Panc1 (cell line): ENCODE measurements around the gene PIK3R6. TPM values are rescaled to one million over a fixed set of nuclear protein-coding genes. Genes with fewer than 3 reads are reported as not detected.

ENCODE experiments used
- ATAC-seq: fragments of 200-7000 bp; cut with Tn5 transposase; 2 replicates; pipeline ENCODE4 v1.9.1; 2020; ENCODE audit warnings: mild to moderate bottlenecking, moderate library complexity
- BruUV-seq: library from RNA; stranded (reverse); fragments of 400-500 nt; replicated peaks from 2 replicates; lab custom pipeline; 2021; lab: Mats Ljungman, UMichigan
- CTCF ChIA-PET: fragments of 300-600 bp; sonication (Branson Sonifier 250); formaldehyde crosslinking; loops from one replicate; lab custom pipeline; 2022; ENCODE audit warnings: antibody characterized with exemption; lab: Charles Lee
- POLR2A ChIA-PET: fragments of 300-600 bp; sonication (Branson Sonifier 250); formaldehyde crosslinking; loops from one replicate; lab custom pipeline; 2022; ENCODE audit warnings: antibody characterized with exemption; lab: Charles Lee
- DNase-seq: peaks from one replicate; pipeline ENCODE4 v3.0.0-alpha.2; 2010; ENCODE audit warnings: low read depth, low spot score
- H3K27ac ChIP-seq: 2 replicates; pipeline ENCODE4 v1.5.1; 2011; ENCODE audit warnings: mild to moderate bottlenecking, low read length, inconsistent platforms
- H3K27me3 ChIP-seq: fragments of 200-500 bp; sonication (Bioruptor generic); 2 replicates; pipeline ENCODE4 v1.6.0; 2014; ENCODE audit warnings: low read length, inconsistent platforms; ENCODE audit not compliant: control insufficient read depth, insufficient read depth
- H3K36me3 ChIP-seq: fragments of 200-500 bp; sonication (Bioruptor generic); 2 replicates; pipeline ENCODE4 v1.5.1; 2014; ENCODE audit warnings: inconsistent platforms, mild to moderate bottlenecking, low read length, moderate library complexity; ENCODE audit not compliant: control insufficient read depth, insufficient read depth
- H3K4me1 ChIP-seq: 2 replicates; pipeline ENCODE4 v1.5.1; 2011; ENCODE audit warnings: inconsistent platforms, mild to moderate bottlenecking, low read length, moderate library complexity; ENCODE audit not compliant: control insufficient read depth, insufficient read depth
- H3K4me3 ChIP-seq, 2 experiments: 2 replicates each; pipeline ENCODE4 v1.5.1; 2011 to 2012; ENCODE audit warnings: low read depth in 2 of 2, low read length in 2 of 2, mild to moderate bottlenecking in 2 of 2, inconsistent platforms in 1 of 2, moderate library complexity in 1 of 2
- H3K9me3 ChIP-seq: fragments of 200-500 bp; sonication (Bioruptor generic); 2 replicates; pipeline ENCODE4 v1.5.1; 2014; ENCODE audit warnings: low read depth, mild to moderate bottlenecking, inconsistent platforms, low read length, moderate library complexity; ENCODE audit not compliant: control insufficient read depth, insufficient read depth
- POLR2AphosphoS5 ChIP-seq: IDR thresholded peaks from 2 replicates; pipeline ENCODE4 v1.6.1; 2012; ENCODE audit warnings: mild to moderate bottlenecking, low read depth, low read length, moderate library complexity
- SIN3A ChIP-seq: IDR thresholded peaks from 2 replicates; pipeline ENCODE4 v1.6.1; 2012; ENCODE audit warnings: low read depth, mild to moderate bottlenecking, low read length, moderate library complexity, borderline replicate concordance; ENCODE audit not compliant: insufficient read depth
- TCF7L2 ChIP-seq: IDR thresholded peaks from 2 replicates; pipeline ENCODE4 v1.6.1; 2011; ENCODE audit warnings: mild to moderate bottlenecking, low read depth, low read length, inconsistent platforms
- in situ Hi-C: cut with HindIII; loops from 2 replicates; pipeline ENCODE4 v1.10.0; 2016; ENCODE audit warnings: low sequenced_read_pairs, low pct_unique_long_range_greater_than_20kb
- intact Hi-C: fragments of 100-400 bp; cut with micrococcal nuclease; formaldehyde crosslinking; loops from one replicate; pipeline ENCODE4 v1.10.0; 2022; ENCODE audit not compliant: unreplicated experiment
- total RNA-seq: library from RNA; stranded (reverse); gene quantifications from one replicate; pipeline ENCODE4 v1.2.1, GENCODE V29; 2021; ENCODE audit not compliant: unreplicated experiment
- TF ChIP-seq, protein P1 (sequence below): fragments of 450-650 bp; IDR thresholded peaks from 2 replicates; pipeline ENCODE4 v1.5.1; 2017; ENCODE audit warnings: mild to moderate bottlenecking
- TF ChIP-seq, protein P2 (sequence below), 2 experiments: IDR thresholded peaks; 2 replicates each; pipeline ENCODE4 v1.6.1; 2011 to 2012; ENCODE audit warnings: low read depth in 2 of 2, control low read depth in 1 of 2, low read length in 1 of 2, mild to moderate bottlenecking in 1 of 2, moderate library complexity in 1 of 2; ENCODE audit not compliant: insufficient read depth in 1 of 2

The PIK3R6 gene
- total RNA-seq, 1 experiment from 2014 or later: not detected

DNA sequence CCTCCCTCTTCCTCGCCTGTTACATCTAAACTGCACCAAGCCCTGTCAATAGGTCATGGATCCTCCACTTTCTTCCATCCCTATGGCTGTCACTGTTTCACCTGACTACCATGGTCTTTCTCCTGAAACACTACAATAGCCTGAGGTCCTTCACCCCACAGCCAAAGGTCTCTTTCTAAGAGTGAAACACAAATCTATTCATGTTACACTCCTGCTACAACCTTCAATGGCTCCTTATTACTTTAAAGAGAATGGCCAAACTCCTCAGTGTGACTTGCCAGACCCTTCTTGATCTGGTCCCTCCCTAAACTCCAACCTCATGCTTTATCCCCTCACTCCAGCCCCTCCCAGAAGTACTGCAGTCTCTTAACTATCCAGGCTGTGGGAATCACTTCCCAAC, 618 bp upstream of the PIK3R6 start:
- ATAC-seq: no peak
- no peaks in the 10 kb centered on the region for H3K4me1 ChIP-seq
- no peaks in the 10 kb centered on the region; the same call in 1 of the 2 replicates for H3K27me3 ChIP-seq
- POLR2A ChIA-PET: no interaction called here
- DNase-seq: no peak
- no peak overlapping the region for H3K4me3 ChIP-seq
- in situ Hi-C loops: no loop called here
- BruUV-seq: no TSS peak
- CTCF ChIA-PET: no interaction called here
- TF ChIP-seq SIN3A (no peak), POLR2AphosphoS5 (no peak), TCF7L2 (no peak)
- TF ChIP-seq, protein P1, sequence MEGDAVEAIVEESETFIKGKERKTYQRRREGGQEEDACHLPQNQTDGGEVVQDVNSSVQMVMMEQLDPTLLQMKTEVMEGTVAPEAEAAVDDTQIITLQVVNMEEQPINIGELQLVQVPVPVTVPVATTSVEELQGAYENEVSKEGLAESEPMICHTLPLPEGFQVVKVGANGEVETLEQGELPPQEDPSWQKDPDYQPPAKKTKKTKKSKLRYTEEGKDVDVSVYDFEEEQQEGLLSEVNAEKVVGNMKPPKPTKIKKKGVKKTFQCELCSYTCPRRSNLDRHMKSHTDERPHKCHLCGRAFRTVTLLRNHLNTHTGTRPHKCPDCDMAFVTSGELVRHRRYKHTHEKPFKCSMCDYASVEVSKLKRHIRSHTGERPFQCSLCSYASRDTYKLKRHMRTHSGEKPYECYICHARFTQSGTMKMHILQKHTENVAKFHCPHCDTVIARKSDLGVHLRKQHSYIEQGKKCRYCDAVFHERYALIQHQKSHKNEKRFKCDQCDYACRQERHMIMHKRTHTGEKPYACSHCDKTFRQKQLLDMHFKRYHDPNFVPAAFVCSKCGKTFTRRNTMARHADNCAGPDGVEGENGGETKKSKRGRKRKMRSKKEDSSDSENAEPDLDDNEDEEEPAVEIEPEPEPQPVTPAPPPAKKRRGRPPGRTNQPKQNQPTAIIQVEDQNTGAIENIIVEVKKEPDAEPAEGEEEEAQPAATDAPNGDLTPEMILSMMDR: no peak
- TF ChIP-seq, protein P2, sequence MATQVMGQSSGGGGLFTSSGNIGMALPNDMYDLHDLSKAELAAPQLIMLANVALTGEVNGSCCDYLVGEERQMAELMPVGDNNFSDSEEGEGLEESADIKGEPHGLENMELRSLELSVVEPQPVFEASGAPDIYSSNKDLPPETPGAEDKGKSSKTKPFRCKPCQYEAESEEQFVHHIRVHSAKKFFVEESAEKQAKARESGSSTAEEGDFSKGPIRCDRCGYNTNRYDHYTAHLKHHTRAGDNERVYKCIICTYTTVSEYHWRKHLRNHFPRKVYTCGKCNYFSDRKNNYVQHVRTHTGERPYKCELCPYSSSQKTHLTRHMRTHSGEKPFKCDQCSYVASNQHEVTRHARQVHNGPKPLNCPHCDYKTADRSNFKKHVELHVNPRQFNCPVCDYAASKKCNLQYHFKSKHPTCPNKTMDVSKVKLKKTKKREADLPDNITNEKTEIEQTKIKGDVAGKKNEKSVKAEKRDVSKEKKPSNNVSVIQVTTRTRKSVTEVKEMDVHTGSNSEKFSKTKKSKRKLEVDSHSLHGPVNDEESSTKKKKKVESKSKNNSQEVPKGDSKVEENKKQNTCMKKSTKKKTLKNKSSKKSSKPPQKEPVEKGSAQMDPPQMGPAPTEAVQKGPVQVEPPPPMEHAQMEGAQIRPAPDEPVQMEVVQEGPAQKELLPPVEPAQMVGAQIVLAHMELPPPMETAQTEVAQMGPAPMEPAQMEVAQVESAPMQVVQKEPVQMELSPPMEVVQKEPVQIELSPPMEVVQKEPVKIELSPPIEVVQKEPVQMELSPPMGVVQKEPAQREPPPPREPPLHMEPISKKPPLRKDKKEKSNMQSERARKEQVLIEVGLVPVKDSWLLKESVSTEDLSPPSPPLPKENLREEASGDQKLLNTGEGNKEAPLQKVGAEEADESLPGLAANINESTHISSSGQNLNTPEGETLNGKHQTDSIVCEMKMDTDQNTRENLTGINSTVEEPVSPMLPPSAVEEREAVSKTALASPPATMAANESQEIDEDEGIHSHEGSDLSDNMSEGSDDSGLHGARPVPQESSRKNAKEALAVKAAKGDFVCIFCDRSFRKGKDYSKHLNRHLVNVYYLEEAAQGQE (IDR thresholded peaks at IDR 0.05; ENCODE audit: insufficient read depth in 1 of 2, low read depth in 2 of 2, low read length in 1 of 2): no peak
- intact Hi-C loops: no loop called here
- H3K9me3 ChIP-seq: no peaks in the 10 kb centered on the region
- no peaks in the 10 kb centered on the region for H3K36me3 ChIP-seq
- no peak overlapping the region for H3K27ac ChIP-seq

DNA sequence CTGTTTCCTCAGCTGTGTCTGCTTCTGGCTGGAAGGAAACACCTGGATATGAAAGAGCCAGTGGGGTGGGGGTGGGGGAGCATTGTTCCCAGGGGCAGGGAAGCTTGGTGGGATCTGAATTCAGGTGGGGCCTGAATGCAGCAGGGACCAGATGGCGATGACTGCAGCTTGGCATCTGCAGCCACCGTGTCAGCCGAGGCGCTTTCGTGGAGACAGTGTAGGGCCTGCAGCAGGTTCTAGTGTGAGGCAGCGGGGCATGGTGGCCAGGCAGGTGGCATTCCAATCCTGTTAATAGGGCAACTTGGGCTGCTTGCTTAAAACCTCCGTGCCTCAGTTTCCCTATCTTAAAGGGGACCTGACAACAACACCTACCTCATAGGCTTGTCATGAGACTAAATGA, 1.7 kb downstream of the PIK3R6 start:
- POLR2A ChIA-PET: no interaction called here
- Histone ChIP-seq H3K27me3 (no peaks in the 10 kb centered on the region; the same call in 1 of the 2 replicates), H3K9me3 (no peaks in the 10 kb centered on the region), H3K4me1 (no peaks in the 10 kb centered on the region), H3K4me3 (no peak overlapping the region), H3K27ac (no peak overlapping the region), H3K36me3 (no peaks in the 10 kb centered on the region)
- DNase-seq (no peak), ATAC-seq (no peak)
- CTCF ChIA-PET: no interaction called here
- no peak for TF ChIP-seq TCF7L2
- TF ChIP-seq SIN3A: no peak
- TF ChIP-seq, protein P1: no peak
- no peak for TF ChIP-seq POLR2AphosphoS5
- TF ChIP-seq, protein P2 (IDR thresholded peaks at IDR 0.05; ENCODE audit: insufficient read depth in 1 of 2, low read depth in 2 of 2, low read length in 1 of 2): no peak
- intact Hi-C loops (no loop called here), in situ Hi-C loops (no loop called here)
- BruUV-seq: no TSS peak
